ENCODE measurements around the gene AP5M1. TPM values are rescaled to one million over a fixed set of nuclear protein-coding genes. Genes with fewer than 3 reads are reported as not detected.

Gene AP5M1
- total and polyA plus RNA-seq, 2 of the 4 experiments (the other 2 are of a cell fraction) = 16.1 to 28.3 TPM

GRCh38 chr14:57329833-57330232 lies 61.1 kb downstream of the AP5M1 start:
- H3K14ac ChIP-seq (replicated peaks; ENCODE audit: low read depth, low read length) = no peak overlapping the region
- no peak for ATAC-seq (ENCODE audit: low read depth)

More at GRCh38 chr14:57329833-57330232, 61.1 kb downstream of the AP5M1 start:
- H4K20me1 ChIP-seq (ENCODE audit: insufficient read depth, low read length) = no peaks in the 10 kb centered on the region
- no peak overlapping the region for H2BK5ac ChIP-seq (ENCODE audit: low read depth, low read length, poor library complexity, severe bottlenecking)
- dilution Hi-C loops (cut with HindIII; ENCODE audit: low sequenced_read_pairs, unreplicated experiment) = no loop called here
- POLR2A ChIA-PET (ENCODE audit: unreplicated experiment) = no interaction called here
- H2BK15ac ChIP-seq (ENCODE audit: low read depth, low read length) = no peak overlapping the region
- H3K79me1 ChIP-seq (ENCODE audit: low read depth in 1 of 2, low read length in 2 of 2) = no peaks in the 10 kb centered on the region
- no TSS peak for BruUV-seq (replicated peaks)
- no peak overlapping the region for H2AK9ac ChIP-seq (replicated peaks; ENCODE audit: low read depth, low read length, poor library complexity)
- H3K4me3 ChIP-seq (ENCODE audit: insufficient read depth, low read depth, low read length) = no peak overlapping the region
- no peak overlapping the region for H3K56ac ChIP-seq (ENCODE audit: extremely low read depth, insufficient read depth, low read length)
- no peak overlapping the region for H3K9ac ChIP-seq (ENCODE audit: low read depth, low read length)
- H2BK120ac ChIP-seq (ENCODE audit: low read depth, low read length) = no peak overlapping the region
- H2AFZ ChIP-seq (replicated peaks; ENCODE audit: low read length, poor library complexity) = no peak overlapping the region
- in situ Hi-C loops (cut with MboI; ENCODE audit: low sequenced_read_pairs) = no loop called here
- H2AK5ac ChIP-seq (ENCODE audit: low read depth, low read length) = no peak overlapping the region
- no peak overlapping the region for H4K5ac ChIP-seq (ENCODE audit: low read depth, low read length)
- H3K4ac ChIP-seq (ENCODE audit: low read depth, low read length) = no peak overlapping the region
- no peak overlapping the region for H3K18ac ChIP-seq (ENCODE audit: low read depth, low read length)
- H3K9me1 ChIP-seq (ENCODE audit: insufficient read depth, low read length) = no peaks in the 10 kb centered on the region
- no peak overlapping the region for H2BK20ac ChIP-seq (ENCODE audit: low read depth, low read length)
- no peak overlapping the region for H4K8ac ChIP-seq (ENCODE audit: low read depth in 2 of 2, low read length in 2 of 2)
- H3K27ac ChIP-seq (ENCODE audit: insufficient read depth, low read length) = no peak overlapping the region
- no peak for TF ChIP-seq CHD1 (IDR thresholded peaks at IDR 0.05; ENCODE audit: low read depth, low read length)
- no peak for TF ChIP-seq ELK1 (IDR thresholded peaks at IDR 0.05; ENCODE audit: borderline replicate concordance, low read depth, low read length)
- TF ChIP-seq SMC3 (IDR thresholded peaks at IDR 0.05; ENCODE audit: low read depth, low read length) = no peak
- TF ChIP-seq POLR2A (IDR thresholded peaks at IDR 0.05; ENCODE audit: low read depth, low read length) = no peak
- TF ChIP-seq CTCF (conservative IDR thresholded peaks at IDR 0.05; ENCODE audit: low read depth, low read length) = no peak
- no peak for TF ChIP-seq CEBPB (IDR thresholded peaks at IDR 0.05; ENCODE audit: low read depth, low read length)
- no peak for TF ChIP-seq NFE2L2 (IDR thresholded peaks at IDR 0.05; ENCODE audit: low read depth, low read length)
- no peak for TF ChIP-seq RCOR1 (IDR thresholded peaks at IDR 0.05; ENCODE audit: insufficient replicate concordance, low read length)
- no peak for TF ChIP-seq MAZ (IDR thresholded peaks at IDR 0.05; ENCODE audit: borderline replicate concordance, low read depth, low read length)
- TF ChIP-seq BHLHE40 (IDR thresholded peaks at IDR 0.05; ENCODE audit: low read depth, low read length) = no peak
- no peak for TF ChIP-seq MAFK (IDR thresholded peaks at IDR 0.05; ENCODE audit: low read depth, low read length)
- no peak for TF ChIP-seq USF2 (IDR thresholded peaks at IDR 0.05; ENCODE audit: low read depth, low read length)
- TF ChIP-seq RFX5 (IDR thresholded peaks at IDR 0.05; ENCODE audit: low read depth, low read length) = no peak
- TF ChIP-seq RAD21 (IDR thresholded peaks at IDR 0.05; ENCODE audit: low read length) = no peak
- TF ChIP-seq MXI1 (IDR thresholded peaks at IDR 0.05; ENCODE audit: borderline replicate concordance, low read depth, low read length) = no peak
- TF ChIP-seq FOS (IDR thresholded peaks at IDR 0.05; ENCODE audit: low read depth, low read length) = no peak
- no peak overlapping the region for H3K23ac ChIP-seq (ENCODE audit: low read depth, low read length)
- no peaks in the 10 kb centered on the region for H3K4me1 ChIP-seq (ENCODE audit: control insufficient read depth, insufficient read depth, low read length)
- H3K27me3 ChIP-seq (ENCODE audit: control insufficient read depth, insufficient read depth, low read length) = 0 out of 2 replicates have a peak, but pooled peaks cover 2% of the 10 kb centered on the region
- H4K91ac ChIP-seq (ENCODE audit: insufficient read depth, low read depth, low read length) = no peak overlapping the region
- DNase-seq = no peak
- intact Hi-C loops (cut with micrococcal nuclease) = no loop called here
- no peaks in the 10 kb centered on the region for H3K36me3 ChIP-seq (ENCODE audit: control insufficient read depth, insufficient read depth, low read length)
- no peak overlapping the region for H3K4me2 ChIP-seq (ENCODE audit: low read depth, low read length)
- H3K9me3 ChIP-seq (ENCODE audit: control insufficient read depth, insufficient read depth, low read length) = no peaks in the 10 kb centered on the region
- CTCF ChIA-PET = no interaction called here
